ENCODE data around the gene EML1.
"Not testable (repeated sequence)": the region's sequence is repeated elsewhere in the genome, so short reads cannot be mapped to it uniquely, and the experiment has no call there.

Gene EML1

GRCh38 chr14:99941211-99941610 is 148.0 kb downstream of the EML1 start:
- no peak for TF ChIP-seq ZFX (IDR thresholded peaks at IDR 0.05; ENCODE audit: borderline replicate concordance)
- TF ChIP-seq, protein P1, sequence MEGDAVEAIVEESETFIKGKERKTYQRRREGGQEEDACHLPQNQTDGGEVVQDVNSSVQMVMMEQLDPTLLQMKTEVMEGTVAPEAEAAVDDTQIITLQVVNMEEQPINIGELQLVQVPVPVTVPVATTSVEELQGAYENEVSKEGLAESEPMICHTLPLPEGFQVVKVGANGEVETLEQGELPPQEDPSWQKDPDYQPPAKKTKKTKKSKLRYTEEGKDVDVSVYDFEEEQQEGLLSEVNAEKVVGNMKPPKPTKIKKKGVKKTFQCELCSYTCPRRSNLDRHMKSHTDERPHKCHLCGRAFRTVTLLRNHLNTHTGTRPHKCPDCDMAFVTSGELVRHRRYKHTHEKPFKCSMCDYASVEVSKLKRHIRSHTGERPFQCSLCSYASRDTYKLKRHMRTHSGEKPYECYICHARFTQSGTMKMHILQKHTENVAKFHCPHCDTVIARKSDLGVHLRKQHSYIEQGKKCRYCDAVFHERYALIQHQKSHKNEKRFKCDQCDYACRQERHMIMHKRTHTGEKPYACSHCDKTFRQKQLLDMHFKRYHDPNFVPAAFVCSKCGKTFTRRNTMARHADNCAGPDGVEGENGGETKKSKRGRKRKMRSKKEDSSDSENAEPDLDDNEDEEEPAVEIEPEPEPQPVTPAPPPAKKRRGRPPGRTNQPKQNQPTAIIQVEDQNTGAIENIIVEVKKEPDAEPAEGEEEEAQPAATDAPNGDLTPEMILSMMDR (IDR thresholded peaks at IDR 0.05): no peak

GRCh38 chr14:99943620-99944019 is 150.4 kb downstream of the EML1 start:
- no peak overlapping the region for H3K27ac ChIP-seq
- no peak for TF ChIP-seq ZFX (IDR thresholded peaks at IDR 0.05; ENCODE audit: borderline replicate concordance)
- TF ChIP-seq, protein P1 (IDR thresholded peaks at IDR 0.05): no peak

More at GRCh38 chr14:99941211-99941610, 148.0 kb downstream of the EML1 start:
- H3K27ac ChIP-seq: no peak overlapping the region

GRCh38 chr14:99944241-99944651 is 151.0 kb downstream of the EML1 start:
- no peak overlapping the region for H3K27ac ChIP-seq
- TF ChIP-seq ZFX (IDR thresholded peaks at IDR 0.05; ENCODE audit: borderline replicate concordance): no peak
- TF ChIP-seq, protein P1 (IDR thresholded peaks at IDR 0.05): no peak

DNA sequence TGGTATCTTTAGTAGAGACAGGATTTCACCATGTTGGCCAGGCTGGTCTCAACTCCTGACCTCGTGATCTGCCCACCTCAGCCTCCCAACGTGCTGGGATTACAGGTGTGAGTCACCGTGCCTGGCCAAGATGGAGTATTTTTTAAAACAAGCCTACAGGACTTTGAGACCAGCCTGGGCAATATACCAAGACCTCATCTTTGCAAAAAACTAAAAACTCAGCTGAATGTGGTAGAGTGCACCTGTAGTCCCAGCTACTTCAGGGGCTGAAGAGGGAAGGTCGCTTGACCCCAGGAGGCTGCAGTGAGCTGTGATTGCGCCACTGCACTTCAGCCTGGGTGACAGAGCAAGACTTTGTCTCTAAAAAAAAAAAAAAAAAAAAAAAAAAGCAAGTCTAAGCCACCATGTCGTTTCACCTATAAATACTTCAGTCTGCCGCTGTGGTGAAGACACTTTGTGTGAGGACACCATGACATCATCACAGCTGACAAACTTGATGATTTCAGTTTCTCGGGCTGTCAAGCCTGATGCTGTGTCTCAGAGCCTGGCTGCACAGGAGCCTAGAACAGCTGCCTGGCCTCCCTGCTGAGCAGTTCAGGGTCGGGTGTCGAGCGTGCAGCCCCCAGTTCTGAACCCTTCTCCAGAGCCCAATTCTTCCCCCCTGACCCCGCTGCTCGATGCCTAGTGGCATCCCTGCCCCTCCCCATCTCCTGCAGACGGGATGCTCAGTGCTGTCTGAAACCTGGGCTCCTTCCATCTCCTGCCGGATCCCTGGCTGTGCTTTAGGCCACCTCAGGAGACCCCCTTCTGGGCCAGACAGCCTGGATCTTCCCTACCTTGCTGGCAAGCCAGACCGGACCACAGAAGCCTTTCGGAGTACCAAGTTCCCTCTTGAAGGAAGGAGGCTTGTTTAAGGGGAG is 152.8 kb downstream of the EML1 start:
- H3K27ac ChIP-seq: no peak overlapping the region
- no peak for TF ChIP-seq ZFX (IDR thresholded peaks at IDR 0.05; ENCODE audit: borderline replicate concordance)
- TF ChIP-seq, protein P1 (IDR thresholded peaks at IDR 0.05): no peak

GRCh38 chr14:99946652-99947489 is 153.7 kb downstream of the EML1 start:
- H3K27ac ChIP-seq: no peak overlapping the region
- TF ChIP-seq, protein P1 (IDR thresholded peaks at IDR 0.05): peak; percentile 98
- no peak for TF ChIP-seq ZFX (IDR thresholded peaks at IDR 0.05; ENCODE audit: borderline replicate concordance)

DNA sequence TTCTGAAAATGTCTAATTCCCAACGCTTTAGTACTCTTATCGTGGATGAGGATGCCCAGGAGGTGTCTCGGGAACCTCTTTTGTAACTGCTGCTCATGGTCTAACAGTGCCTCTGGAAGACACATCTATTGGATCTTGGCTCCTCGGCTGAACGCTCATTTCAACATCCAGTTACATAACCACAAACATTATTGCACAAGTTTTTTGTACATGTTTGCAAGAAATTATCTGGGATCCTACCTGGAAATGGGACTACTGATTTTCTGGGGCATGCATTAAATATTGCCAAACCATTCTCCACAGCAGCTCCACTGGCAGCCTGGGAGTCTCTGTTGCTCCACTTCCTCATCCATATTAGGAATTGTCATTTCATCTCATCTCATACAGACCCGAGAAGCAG is 154.5 kb downstream of the EML1 start:
- H3K27ac ChIP-seq: no peak overlapping the region
- no peak for TF ChIP-seq ZFX (IDR thresholded peaks at IDR 0.05; ENCODE audit: borderline replicate concordance)
- TF ChIP-seq, protein P1 (IDR thresholded peaks at IDR 0.05): no peak

GRCh38 chr14:99949011-99949732 is 156.0 kb downstream of the EML1 start:
- not testable (repeated sequence) for H3K27ac ChIP-seq

Measured in 22Rv1 (cell line).